SW480 (cell line): ENCODE measurements around the gene SLCO4C1.

Source experiments
- DNase-seq: peaks from one replicate; pipeline ENCODE4 v3.0.0-alpha.2; 2016; ENCODE audit warnings: low spot score

Gene SLCO4C1

DNA sequence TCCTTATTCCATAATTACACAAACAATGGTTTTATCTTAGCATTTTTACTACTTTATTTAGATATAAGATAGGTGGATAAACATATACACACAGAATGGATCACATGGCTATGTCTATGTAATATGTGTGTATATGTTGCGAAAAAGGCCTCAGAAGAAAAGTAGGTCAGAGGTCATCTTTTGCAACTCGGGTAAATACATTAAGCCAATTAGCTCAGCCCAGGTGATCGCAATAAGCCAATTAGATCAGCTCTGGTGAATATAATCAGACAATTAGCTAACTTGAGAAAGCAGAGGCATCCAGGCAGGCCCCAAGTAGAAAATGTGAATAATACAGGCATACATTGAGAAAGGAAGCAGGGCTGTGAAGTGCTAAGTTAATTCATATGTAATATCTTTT, 24.3 kb downstream of the SLCO4C1 start:
- no peak for DNase-seq

DNA sequence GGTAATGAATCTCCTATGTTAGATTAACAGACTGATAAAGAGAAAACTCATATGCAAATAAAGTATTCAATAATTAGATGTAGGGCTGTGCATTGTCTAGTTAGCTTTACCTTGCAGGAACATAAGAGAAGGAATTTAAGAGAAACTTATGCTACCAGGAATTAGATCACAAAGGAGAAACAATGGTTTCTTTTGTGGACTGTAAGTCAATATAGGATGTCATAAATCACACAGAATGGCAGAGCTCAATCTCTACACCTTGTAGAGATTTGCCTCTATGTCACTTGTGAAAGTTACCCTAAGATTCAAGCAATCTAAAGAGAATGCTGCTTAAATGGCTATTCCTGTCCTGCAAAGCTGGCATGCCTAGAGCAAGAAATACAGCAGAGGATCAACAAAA, 26.0 kb downstream of the SLCO4C1 start:
- no peak for DNase-seq

DNA sequence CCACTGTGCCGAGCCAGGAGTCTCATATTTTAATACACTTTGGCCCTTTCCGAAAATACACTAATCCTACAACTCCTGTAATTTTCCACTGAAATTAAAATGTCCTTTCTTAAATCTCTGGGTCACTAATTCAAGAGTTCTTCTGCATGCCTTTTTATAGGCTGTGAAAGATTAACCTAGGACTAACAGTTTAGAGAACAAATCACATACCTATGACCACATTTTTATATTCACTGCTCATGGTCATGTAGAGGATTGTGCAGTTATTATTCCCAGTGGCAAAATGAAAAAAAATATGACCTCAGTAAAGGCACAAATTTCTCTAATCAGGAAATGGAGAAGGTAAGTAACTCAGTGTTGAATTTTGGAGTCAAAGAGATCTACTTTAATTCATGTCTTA, 33.4 kb downstream of the SLCO4C1 start:
- no peak for DNase-seq

DNA sequence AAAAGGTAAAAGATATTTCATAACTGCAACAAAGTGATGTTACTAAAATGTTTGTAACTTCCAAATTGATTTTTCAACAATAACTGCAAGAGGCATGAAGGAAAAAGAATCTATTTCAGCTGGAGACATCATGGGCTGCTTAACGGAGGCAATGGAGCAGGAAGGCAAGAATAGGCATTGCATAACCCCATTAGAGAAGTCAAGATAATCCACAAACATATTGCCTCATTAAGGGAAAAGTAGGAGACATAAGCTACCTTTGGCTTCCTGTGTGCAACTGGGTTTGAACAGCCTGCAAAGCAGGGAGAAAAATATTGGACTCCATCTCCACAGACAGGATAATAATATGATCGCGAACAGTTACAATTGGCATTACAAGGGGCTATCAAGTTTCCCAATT, 46.7 kb downstream of the SLCO4C1 start:
- DNase-seq: no peak

DNA sequence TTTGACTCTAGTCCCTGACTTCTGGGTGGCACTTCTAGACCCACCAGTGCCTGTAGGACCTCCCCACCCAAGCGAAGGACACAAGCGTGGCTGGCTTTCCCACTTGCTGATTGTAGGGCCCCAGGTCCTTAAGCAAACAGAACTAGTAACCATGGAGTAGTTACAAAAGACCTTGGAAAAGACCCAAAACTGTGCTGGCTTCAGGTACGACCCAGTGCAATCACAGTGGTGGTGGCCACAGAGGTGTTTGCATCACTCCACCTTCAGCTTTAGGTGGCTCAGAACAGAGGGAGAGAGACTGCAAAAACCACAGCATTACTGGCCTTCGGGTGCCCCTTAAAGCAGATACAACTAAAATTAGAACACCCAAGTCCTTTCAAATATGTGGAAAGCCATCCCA, 52.9 kb downstream of the SLCO4C1 start:
- no peak for DNase-seq

DNA sequence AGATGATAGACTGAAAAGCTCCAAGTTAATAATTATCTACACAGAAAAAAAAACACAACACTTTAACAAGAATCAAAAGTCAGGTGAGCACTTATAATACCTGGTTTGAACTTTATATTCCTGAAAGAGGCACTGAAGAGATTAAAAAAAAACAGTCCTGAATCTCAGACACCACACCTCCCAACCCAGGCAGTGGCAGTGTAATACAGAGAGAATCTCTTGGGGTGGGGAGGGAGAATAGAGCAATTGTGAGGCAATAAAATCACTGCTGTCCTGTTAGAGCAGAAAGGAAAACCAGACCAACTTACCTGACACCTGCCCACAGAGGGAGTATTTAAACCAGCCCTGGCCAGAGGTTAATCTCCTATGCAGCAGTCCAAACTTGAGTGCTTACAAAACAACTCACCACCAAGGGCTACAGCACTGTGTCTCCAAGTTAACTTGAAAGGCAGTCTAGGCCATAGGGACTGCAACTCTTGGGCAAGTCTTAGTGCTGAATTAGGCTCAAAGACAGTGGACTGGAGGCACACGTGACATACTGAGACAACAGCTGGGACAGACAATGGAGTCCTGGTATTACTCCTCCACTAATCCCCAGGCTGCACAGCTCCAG, 54.2 kb downstream of the SLCO4C1 start:
- DNase-seq: peak; percentile 16

DNA sequence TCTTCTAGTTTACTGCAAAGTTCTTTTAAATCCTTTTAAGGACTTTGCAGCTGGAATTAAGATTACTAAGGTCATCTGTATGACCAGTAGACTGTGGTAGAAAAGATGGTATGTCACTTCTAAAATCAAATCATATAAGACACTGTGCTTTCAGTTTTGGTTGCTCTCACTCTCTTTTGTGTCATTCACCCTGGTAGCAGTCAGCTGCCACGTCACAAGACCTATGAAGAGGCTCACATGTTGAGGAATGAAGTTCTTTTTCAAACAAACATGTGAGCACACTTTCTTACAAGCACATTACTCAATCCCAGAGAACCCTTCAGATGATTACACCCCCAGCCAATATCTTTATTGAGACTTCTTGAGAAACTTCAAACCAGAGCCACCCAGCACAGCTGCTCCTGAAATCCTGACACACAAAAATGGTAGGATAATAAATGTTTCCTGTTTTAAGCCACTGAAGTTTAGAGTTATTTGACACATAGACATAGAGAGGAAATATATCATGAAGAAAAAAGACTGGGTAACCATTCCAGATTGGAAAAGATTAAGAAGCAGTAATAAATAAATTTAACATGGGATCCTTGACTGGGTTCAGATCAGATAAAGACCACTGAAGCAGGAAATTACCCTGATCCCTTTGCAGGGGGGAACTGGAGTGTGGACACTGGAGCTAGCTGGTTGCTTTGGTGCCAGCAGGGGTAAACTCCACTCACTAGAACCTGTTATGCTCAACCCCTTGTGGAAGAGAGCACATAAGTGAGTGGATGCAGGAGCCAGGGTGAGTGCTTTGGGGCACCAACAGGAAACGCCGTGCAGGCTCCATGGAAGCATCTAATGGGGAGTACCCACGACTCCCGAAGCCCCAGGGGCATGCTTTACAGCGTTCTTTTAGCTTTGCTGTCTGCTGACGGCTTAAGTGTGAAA, 64.1 kb downstream of the SLCO4C1 start:
- DNase-seq: no peak

DNA sequence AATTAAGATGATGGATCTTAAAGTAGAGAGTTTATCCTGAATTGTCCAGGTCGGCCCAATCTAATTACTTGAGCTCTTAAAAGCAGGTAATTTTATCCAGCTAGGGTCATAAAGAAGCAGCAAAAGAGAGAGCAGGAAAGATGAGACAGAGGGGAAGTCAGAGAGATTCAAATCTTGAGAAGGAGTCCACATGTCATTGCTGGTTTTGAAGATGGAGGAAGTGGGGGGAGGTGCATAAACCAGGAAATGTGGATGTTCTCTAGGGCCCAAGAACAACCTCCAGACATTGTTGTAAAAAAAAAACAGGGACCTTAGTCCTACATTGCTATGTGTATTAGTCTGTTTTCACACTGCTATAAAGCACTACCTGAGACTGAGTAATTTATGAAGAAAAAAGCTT, 66.4 kb downstream of the SLCO4C1 start:
- no peak for DNase-seq

DNA sequence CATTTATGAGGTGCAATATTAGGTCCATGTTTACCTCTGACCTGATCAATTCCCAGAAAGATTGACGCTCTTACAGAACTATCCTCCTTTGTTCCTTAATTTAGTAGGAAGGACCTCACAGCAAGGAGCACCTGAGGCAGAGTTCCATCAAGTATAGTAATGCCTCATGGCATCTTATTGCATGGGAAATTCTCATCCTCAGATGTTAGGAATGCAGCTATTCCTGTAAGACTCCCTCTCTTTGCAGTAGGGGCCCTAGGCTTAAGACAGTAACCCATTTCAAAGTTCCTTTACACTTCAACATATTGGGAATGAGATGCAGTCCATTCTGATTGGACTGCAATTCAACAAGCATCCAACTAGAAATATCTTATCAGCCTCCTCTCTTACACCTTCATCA, 69.8 kb downstream of the SLCO4C1 start:
- DNase-seq: no peak

DNA sequence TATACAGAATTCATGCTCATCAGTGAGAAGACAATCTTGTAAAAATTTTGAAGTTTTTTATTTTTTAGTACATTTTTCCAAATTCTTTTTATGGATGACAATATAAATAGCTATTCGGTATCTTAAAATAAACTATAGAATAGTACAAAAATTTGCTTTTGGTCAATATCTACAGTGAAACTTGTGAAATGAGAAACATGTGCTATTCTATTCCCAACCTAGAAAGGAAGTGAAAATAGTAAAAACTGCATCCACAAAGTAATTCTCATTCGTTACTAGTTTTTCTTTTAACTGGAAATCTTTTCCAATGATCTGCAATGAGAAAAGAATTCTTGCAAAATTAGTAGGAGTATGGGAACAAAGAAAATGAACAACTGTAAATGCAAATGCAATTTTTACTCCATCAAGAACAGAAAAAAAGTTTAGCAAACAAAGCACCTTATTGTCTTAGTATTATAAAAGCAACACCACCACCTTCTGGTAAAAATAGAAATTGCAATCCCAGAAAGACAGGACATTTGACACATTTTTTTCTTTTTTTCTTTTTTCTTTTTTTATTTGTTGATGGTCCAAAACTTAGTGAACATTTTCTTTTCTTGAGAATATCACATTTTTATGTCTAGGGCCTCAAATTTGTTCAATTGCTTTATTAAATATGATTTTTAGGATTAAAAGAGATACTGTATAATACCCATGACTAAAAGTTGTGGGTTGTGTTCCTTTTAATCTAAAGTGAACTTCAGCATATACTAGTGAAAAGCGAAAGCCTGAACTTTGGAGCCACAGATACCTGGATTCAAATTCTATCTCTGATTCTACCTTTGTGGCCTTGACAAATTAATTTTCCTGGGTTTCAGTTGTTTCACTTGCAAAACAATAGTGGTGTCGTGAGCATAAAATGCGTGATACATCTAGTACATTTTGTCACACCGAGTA, 72.3 kb downstream of the SLCO4C1 start:
- DNase-seq: peak; percentile 68

DNA sequence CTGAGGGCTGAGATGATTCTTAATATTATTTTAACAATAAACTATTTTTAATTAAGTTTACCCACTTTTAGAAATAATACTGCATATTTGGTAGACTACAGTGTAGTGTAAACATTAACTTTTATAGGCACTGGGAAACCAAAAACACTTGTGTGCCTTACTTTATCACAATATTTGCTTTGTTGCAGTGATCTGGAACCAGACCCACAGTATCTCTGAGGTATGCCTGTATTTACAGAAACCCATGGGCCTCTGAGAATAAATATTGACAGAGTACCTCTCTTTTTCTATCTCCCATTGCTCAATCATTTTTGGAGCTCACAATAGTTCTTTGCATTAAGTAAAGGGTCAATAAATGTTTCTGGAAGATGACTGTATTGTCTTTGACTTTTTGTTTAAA, 73.3 kb downstream of the SLCO4C1 start:
- DNase-seq: no peak

DNA sequence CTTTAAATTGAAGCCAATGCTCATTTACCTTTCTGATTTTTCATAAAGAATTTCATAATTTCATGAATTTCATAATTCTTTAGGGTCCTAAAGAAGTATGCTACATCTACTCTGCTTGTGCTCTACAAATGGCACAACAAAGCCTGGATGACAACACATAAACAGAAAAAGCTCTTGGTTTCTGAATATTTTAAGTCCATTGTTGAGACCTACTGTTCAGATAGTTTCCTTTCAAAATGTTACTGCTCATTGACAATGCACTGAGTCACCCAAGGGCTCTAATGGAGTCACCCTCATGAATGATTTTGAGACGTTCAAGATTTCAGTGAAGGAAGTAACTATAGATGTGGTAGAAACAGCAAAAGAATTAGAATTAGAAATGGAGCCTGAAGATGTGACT, 74.1 kb downstream of the SLCO4C1 start:
- DNase-seq: no peak

DNA sequence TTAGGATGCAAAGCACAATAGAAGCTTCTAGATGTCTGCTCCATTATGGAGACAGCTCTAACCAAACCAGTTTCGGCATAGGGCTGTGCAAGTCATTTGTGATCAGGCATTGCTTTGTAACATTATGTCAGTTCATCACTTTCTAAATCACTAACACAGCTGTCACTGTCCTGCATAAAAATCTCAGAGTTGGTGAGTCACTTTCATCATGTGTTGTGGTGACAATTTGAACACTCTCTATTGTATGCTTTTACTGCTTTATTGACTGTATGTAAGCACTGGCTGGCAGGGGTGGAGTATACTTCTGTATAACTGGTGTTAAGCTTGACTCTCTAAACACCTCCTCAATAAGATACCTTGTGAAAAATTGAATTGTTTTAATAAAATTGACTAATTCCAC, 77.9 kb downstream of the SLCO4C1 start:
- DNase-seq: peak; percentile 32

DNA sequence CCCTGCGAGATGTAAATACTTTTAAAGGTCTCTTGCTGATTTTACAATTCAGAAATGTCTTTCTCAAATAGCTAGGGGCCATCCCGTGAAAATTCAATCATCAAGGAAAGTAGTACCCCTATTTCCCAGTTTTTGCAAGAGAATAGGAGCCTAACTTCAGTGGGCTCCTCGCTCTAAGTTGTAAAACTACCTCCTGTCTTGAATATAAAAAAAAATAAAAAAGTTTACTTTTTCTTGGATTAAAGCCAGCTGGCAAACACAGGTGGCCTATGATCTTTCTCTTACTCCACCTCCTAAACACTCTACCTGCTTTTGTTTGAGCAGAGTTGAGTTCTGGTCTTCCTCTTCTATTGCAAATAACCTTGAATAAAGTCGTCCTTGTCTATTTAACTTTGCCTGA, 79.4 kb downstream of the SLCO4C1 start:
- no peak for DNase-seq

DNA sequence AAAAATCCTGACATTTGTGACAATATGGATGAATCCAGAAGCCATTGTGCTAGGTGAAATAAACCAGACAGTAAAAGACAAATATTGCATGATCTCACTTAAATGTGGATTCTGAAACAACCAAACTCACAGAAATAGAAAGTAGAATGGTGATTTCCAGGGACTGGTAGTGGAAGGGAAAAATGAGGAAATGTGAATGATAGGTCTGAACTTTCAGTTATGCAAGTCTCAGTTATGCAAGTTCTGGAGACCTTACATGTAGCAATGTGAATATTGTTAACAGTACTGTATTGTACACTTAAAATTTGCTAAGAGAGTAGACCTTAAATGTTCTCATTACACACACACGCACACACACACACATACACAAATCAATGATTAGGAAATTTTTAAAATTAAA, 84.9 kb downstream of the SLCO4C1 start:
- DNase-seq: no peak

DNA sequence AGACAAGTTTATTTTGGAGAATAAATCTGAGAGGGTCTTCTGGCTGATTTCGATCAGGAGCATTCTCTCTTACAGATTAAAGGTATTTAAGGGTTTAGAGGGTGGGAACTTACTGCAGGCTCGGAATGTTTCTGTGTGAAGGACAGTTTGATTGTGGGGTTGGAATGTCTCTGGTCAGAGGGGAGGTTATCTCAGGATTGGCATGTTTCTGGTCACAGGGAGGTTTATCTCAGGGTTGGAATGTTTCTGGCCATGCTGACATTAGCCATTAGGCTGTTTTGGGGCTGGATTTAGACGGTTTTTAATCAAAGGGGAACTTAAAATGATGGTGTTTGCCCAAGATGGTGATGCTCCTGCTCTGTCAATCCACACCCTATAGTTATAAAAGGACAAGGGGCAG, 95.2 kb downstream of the SLCO4C1 start:
- DNase-seq: no peak

DNA sequence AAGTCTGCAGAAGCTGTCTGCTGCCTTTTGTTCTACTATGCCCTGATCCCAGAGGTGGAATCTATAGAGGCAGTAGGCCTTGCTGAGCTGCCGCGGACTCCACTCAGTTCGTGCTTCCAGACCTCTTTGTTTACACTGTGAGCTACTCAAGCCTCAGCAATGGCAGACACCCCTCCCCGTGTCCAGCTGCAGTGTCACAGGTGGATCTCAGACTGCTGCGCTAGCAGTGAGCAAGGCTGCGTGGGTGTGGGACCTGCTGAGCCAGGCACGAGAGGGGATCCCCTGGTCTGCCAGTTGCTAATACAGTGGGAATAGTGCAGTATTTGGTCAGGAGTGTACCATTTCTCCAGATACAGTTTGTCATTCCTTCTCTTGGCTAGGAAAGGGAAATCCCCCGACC, 99.6 kb downstream of the SLCO4C1 start:
- no peak for DNase-seq
